HUES48 (cell line): ENCODE data around the gene PITPNM1.
"Not testable (repeated sequence)": the region's sequence is repeated elsewhere in the genome, so short reads cannot be mapped to it uniquely, and the experiment has no call there.

ENCODE experiments used
- H3K27ac ChIP-seq: one replicate; pipeline ENCODE4 v1.7.0; 2013; ENCODE audit warnings: low read depth, low read length, inconsistent platforms
- H3K27me3 ChIP-seq: 2 replicates; pipeline ENCODE4 v1.6.1; 2013; ENCODE audit warnings: mild to moderate bottlenecking, low read length; ENCODE audit not compliant: control insufficient read depth, insufficient read depth
- H3K36me3 ChIP-seq: 2 replicates; pipeline ENCODE4 v1.6.1; 2013; ENCODE audit warnings: low read length; ENCODE audit not compliant: control insufficient read depth, insufficient read depth
- H3K4me1 ChIP-seq: 2 replicates; pipeline ENCODE4 v1.6.1; 2013; ENCODE audit warnings: mild to moderate bottlenecking, low read length; ENCODE audit not compliant: control insufficient read depth, insufficient read depth
- H3K4me3 ChIP-seq: 2 replicates; pipeline ENCODE4 v1.5.1; 2013; ENCODE audit warnings: mild to moderate bottlenecking, low read depth, low read length
- H3K9ac ChIP-seq: 2 replicates; pipeline ENCODE4 v1.6.1; 2013; ENCODE audit warnings: mild to moderate bottlenecking, low read depth, low read length, moderate library complexity
- H3K9me3 ChIP-seq: 2 replicates; pipeline ENCODE4 v1.6.1; 2013; ENCODE audit warnings: low read length; ENCODE audit not compliant: control insufficient read depth, insufficient read depth

PITPNM1 gene

GRCh38 chr11:67469508-67469811 is 35.7 kb downstream of the PITPNM1 start:
- H3K36me3 ChIP-seq = 0 out of 2 replicates have a peak, but pooled peaks cover 4% of the 10 kb centered on the region
- H3K9me3 ChIP-seq = no peaks in the 10 kb centered on the region
- H3K27ac ChIP-seq = peak overlapping the region; percentile 8
- H3K4me3 ChIP-seq = peak overlapping the region; percentile 70
- H3K4me1 ChIP-seq = peaks cover 11% of the 10 kb centered on the region; the same call in 1 of the 2 replicates
- H3K9ac ChIP-seq = 0 out of 2 replicates have a peak overlapping the region, but pooled peaks have one; percentile 41
- H3K27me3 ChIP-seq = no peaks in the 10 kb centered on the region

GRCh38 chr11:67468759-67469507 is 36.2 kb downstream of the PITPNM1 start, which contains the start of gene TMEM134:
Gene TMEM134, minus strand, starts transcription at chr11:67469251. Its CDS starts 59 bp downstream, at chr11:67469192.
- Histone ChIP-seq H3K4me1 (peaks cover 16% of the 10 kb centered on the region; the same call in 1 of the 2 replicates), H3K36me3 (0 out of 2 replicates have a peak, but pooled peaks cover 4% of the 10 kb centered on the region), H3K27ac (peak within 1 kb of the TSS; percentile 73), H3K9ac (peak within 1 kb of the TSS; percentile 52), H3K4me3 (peak within 1 kb of the TSS; percentile 83), H3K27me3 (no peaks in the 10 kb centered on the region), H3K9me3 (no peaks in the 10 kb centered on the region)

GRCh38 chr11:67468456-67468758 is 36.8 kb downstream of the PITPNM1 start:
- H3K27me3 ChIP-seq = no peaks in the 10 kb centered on the region
- peak overlapping the region; percentile 52; the same call in 1 of the 2 replicates for H3K9ac ChIP-seq
- no peaks in the 10 kb centered on the region for H3K9me3 ChIP-seq
- H3K4me3 ChIP-seq = peak overlapping the region; percentile 83
- H3K36me3 ChIP-seq = 0 out of 2 replicates have a peak, but pooled peaks cover 4% of the 10 kb centered on the region
- H3K4me1 ChIP-seq = peaks cover 17% of the 10 kb centered on the region; the same call in 1 of the 2 replicates
- H3K27ac ChIP-seq = peak overlapping the region; percentile 73

GRCh38 chr11:67468056-67468455 is 37.1 kb downstream of the PITPNM1 start:
- no peak overlapping the region for H3K9ac ChIP-seq
- peak overlapping the region; percentile 83 for H3K4me3 ChIP-seq
- 0 out of 2 replicates have a peak, but pooled peaks cover 4% of the 10 kb centered on the region for H3K36me3 ChIP-seq
- H3K4me1 ChIP-seq = peaks cover 17% of the 10 kb centered on the region; the same call in 1 of the 2 replicates
- no peaks in the 10 kb centered on the region for H3K9me3 ChIP-seq
- no peaks in the 10 kb centered on the region for H3K27me3 ChIP-seq
- no peak overlapping the region for H3K27ac ChIP-seq

DNA sequence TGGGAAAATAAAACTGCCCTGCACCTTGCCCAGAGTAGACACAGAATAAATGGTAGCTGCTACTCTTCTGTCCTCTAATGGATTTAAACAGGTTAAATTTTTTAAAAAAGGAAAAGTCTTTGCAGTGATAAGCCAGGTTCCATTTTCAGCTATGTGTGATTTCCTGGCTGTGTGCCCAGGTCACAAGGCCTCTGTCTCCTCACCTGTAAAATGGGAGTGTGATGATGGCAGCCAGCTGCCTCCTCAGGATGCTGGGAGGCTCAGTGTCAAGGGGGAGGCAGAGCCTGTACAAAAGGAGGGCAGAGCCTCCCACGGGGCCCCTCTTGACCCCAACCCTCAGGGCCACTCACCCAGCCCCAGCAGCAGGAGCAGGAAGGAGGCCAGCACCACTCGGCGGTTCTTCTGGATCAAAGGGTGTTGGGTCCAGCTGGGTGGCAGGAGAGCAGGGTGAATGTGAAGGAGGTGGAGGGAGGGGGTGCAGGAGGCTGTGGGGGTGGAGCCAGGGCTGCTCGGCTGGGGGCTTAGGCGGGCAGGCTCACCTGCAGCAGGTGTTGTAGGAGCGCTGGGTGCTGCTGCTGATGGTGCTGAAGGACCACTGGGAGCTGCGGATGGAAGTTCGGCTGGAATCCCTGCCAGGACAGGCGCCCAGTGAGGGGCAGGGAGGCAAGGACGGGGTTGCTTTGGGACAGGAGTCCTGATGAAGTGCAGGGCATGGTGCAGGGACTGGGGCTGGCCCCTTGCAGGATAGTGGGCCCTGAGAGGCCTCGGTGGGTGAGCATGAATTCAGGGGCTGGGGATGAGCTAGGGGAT is 38.0 kb downstream of the PITPNM1 start:
- Histone ChIP-seq H3K4me3 (no peak overlapping the region; the same call in 1 of the 2 replicates), H3K36me3 (0 out of 2 replicates have a peak, but pooled peaks cover 4% of the 10 kb centered on the region), H3K9ac (no peak overlapping the region), H3K27ac (no peak overlapping the region), H3K4me1 (peaks cover 17% of the 10 kb centered on the region; the same call in 1 of the 2 replicates), H3K27me3 (no peaks in the 10 kb centered on the region), H3K9me3 (no peaks in the 10 kb centered on the region)

GRCh38 chr11:67466367-67466766 is 38.8 kb downstream of the PITPNM1 start:
- no peaks in the 10 kb centered on the region for H3K27me3 ChIP-seq
- peaks cover 17% of the 10 kb centered on the region; the same call in 1 of the 2 replicates for H3K4me1 ChIP-seq
- H3K36me3 ChIP-seq = 0 out of 2 replicates have a peak, but pooled peaks cover 4% of the 10 kb centered on the region
- H3K4me3 ChIP-seq = no peak overlapping the region
- H3K9ac ChIP-seq = no peak overlapping the region
- H3K27ac ChIP-seq = no peak overlapping the region
- H3K9me3 ChIP-seq = no peaks in the 10 kb centered on the region

DNA sequence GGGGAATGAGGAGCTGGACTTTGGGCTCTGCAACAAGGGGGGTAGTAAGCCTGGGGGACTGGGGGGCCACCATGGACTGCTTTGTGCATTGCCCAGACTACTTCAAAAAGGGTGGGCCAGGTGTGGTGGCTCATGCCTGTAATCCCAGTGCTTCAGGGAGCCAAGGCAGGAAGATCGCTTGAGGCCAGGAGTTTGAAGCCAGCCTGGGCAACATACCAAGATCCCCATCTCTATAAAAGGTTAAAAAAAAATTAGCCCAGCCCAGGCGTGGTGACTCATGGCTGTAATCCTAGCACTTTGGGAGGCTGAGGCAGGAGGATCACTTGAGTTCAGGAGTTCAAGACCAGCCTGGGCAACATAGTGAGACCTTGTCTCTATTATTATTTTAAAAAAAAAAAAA is 39.6 kb downstream of the PITPNM1 start:
- not testable (repeated sequence) for H3K27me3 ChIP-seq, H3K36me3 ChIP-seq, H3K9me3 ChIP-seq
- H3K4me1 ChIP-seq = peaks cover 17% of the 10 kb centered on the region; the same call in 1 of the 2 replicates
- H3K4me3 ChIP-seq = peak overlapping the region; percentile 76
- H3K9ac ChIP-seq = peak overlapping the region; percentile 71; the same call in 1 of the 2 replicates
- H3K27ac ChIP-seq = peak overlapping the region; percentile 91

DNA sequence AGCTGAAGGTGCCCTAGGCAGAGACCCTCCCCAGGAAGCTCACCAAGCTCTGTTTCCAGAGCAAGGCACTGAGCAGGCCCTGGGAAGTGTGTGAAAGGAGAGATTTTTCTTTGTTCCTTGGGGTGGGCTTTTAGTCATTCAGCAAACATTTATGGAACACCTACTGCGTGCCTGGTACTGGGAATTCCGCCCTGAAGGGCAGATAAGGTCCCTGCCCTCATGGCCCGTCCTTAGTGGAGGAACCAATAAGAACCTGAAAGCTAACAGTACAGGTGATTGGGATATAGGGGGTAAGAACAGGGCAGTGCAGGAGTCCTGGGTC is 40.0 kb downstream of the PITPNM1 start:
- H3K4me1 ChIP-seq = peaks cover 17% of the 10 kb centered on the region; the same call in 1 of the 2 replicates
- H3K9me3 ChIP-seq = no peaks in the 10 kb centered on the region
- no peaks in the 10 kb centered on the region for H3K27me3 ChIP-seq
- H3K9ac ChIP-seq = peak overlapping the region; percentile 71
- peak overlapping the region; percentile 76 for H3K4me3 ChIP-seq
- 0 out of 2 replicates have a peak, but pooled peaks cover 4% of the 10 kb centered on the region for H3K36me3 ChIP-seq
- H3K27ac ChIP-seq = peak overlapping the region; percentile 91

- peak overlapping the region; percentile 76 for H3K4me3 ChIP-seq
Observed at GRCh38 chr11:67464411-67465188, 40.6 kb downstream of the PITPNM1 start.

DNA sequence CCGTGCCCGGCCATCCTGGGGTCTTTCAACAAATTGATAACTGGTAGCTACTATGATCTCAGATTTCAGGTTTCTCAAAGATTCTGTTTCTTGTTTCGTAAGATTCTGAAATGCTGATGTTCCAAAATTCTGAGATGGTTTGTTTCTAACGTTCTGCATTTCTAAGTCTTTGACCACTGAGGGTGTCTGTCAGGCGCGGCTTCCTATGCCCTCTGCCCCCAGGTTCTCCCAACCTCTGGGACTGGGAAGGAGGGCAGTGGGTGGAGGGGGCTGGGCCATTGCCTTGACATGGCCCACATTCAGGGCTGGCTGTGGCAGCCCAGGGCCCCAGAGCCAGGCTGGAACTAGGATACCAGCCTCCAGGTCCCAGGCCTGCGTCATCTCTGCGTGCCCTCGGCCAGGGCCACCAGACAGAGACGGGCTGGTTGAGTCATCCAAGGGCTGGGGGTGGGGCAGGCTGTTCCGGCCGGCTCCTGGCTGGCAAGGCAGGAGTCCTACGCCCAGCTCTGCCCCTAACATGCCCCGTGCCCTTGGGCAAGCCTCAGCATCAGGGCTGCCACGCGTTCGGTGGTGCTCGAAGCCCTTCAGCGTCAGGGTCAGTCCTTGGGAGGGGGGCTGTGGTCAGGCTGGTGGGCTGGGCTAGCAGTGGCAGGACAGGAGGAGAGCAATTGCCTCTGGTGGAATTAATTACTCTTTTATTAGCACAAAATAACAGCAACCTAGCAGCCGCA is 41.3 kb downstream of the PITPNM1 start:
- Histone ChIP-seq H3K9ac (no peak overlapping the region), H3K27ac (peak overlapping the region; percentile 20), H3K4me3 (peak overlapping the region; percentile 44; the same call in 1 of the 2 replicates)

More at GRCh38 chr11:67464411-67465188, 40.6 kb downstream of the PITPNM1 start:
- Histone ChIP-seq H3K27ac (peak overlapping the region; percentile 91), H3K4me1 (peaks cover 17% of the 10 kb centered on the region; the same call in 1 of the 2 replicates), H3K36me3 (0 out of 2 replicates have a peak, but pooled peaks cover 4% of the 10 kb centered on the region), H3K9me3 (no peaks in the 10 kb centered on the region), H3K9ac (peak overlapping the region; percentile 71), H3K27me3 (no peaks in the 10 kb centered on the region)

More for the DNA sequence above, 41.3 kb downstream of the PITPNM1 start:
- 0 out of 2 replicates have a peak, but pooled peaks cover 4% of the 10 kb centered on the region for H3K36me3 ChIP-seq
- H3K4me1 ChIP-seq = peaks cover 17% of the 10 kb centered on the region; the same call in 1 of the 2 replicates
- no peaks in the 10 kb centered on the region for H3K27me3 ChIP-seq
- no peaks in the 10 kb centered on the region for H3K9me3 ChIP-seq
